OCI-LY1 (cell line): ENCODE data around the gene HMX1.

Source experiments
- CTCF ChIP-seq: fragments of 200-600 bp; sonication (generic), shearing (Covaris generic); IDR thresholded peaks from 2 replicates; pipeline ENCODE4 v1.5.1; 2017; ENCODE audit warnings: mild to moderate bottlenecking, antibody characterized with exemption, low read length, moderate library complexity, mixed read lengths
- EZH2 ChIP-seq: fragments of 200-600 bp; sonication (generic), shearing (Covaris generic); IDR thresholded peaks from 2 replicates; pipeline ENCODE4 v1.8.0; 2017; ENCODE audit warnings: borderline replicate concordance, mixed run types, mild to moderate bottlenecking, antibody characterized with exemption, low read length, moderate library complexity, mixed read lengths

- no peak for TF ChIP-seq CTCF
- TF ChIP-seq EZH2, result no peak
These were observed 21.1 kb upstream of the HMX1 start for GRCh38 chr4:8892556-8893226.
